K562 (cell line): ENCODE results near the gene SDHAF1. TPM values are rescaled to one million over a fixed set of nuclear protein-coding genes. Genes with fewer than 3 reads are reported as not detected.

Experiments
- ATAC-seq: fragments of 200-7000 bp; cut with Tn5 transposase; 3 replicates; pipeline ENCODE4 v1.9.1; 2020; ENCODE audit warnings: moderate library complexity
- BruUV-seq: library from RNA; stranded (reverse); fragments of 400-500 nt; replicated peaks from 2 replicates; lab custom pipeline; 2021; lab: Mats Ljungman, UMichigan
- CTCF ChIA-PET: fragments of 300-600 bp; formaldehyde crosslinking; extraction: SDS; loops from one replicate; lab custom pipeline; 2021; ENCODE audit warnings: low intra/inter-chr PET ratio; lab: Yijun Ruan, JAX
- POLR2A ChIA-PET: fragments of 300-600, 350-650 bp; sonication (Branson Sonifier 250); formaldehyde crosslinking; extraction: SDS; loops from one replicate; lab custom pipeline; 2021; ENCODE audit warnings: antibody characterized with exemption, inconsistent platforms; lab: Yijun Ruan, JAX
- DNase-seq, 4 experiments: peaks; one replicate each; pipeline versions ENCODE4 v3.0.0 to v3.0.0-alpha.2; 2011 to 2018; ENCODE audit warnings: low spot score in 3 of 4, mixed read lengths in 3 of 4; ENCODE audit errors: extremely low read depth in 1 of 4
- FAIRE-seq: peaks from 2 replicates; lab custom pipeline; 2011; peaks lifted over from hg19 to GRCh38; lab: Jason Lieb, UNC
- H2AFZ ChIP-seq: 2 replicates; pipeline ENCODE4 v1.6.0; 2011; ENCODE audit warnings: low read depth, low read length, control low read depth, inconsistent platforms
- H3K27ac ChIP-seq: fragments of 200-600 bp; 3 replicates; pipeline ENCODE4 v1.8.0; 2011; ENCODE audit warnings: low read depth, mild to moderate bottlenecking, control low read depth, inconsistent platforms, low read length, moderate library complexity, mixed read lengths; ENCODE audit errors: extremely low read depth
- H3K27me3 ChIP-seq, 2 experiments: fragments of 300-600 bp in 1 of 2; 2 replicates in 1 of 2; 3 replicates in 1 of 2; pipeline versions ENCODE4 v1.6.0 to v1.8.0; 2011; ENCODE audit warnings: inconsistent platforms in 2 of 2, low read length in 2 of 2, mild to moderate bottlenecking in 1 of 2, mixed read lengths in 1 of 2, moderate library complexity in 1 of 2; ENCODE audit not compliant: control insufficient read depth in 2 of 2, insufficient read depth in 2 of 2
- H3K36me3 ChIP-seq: fragments of 300-600 bp; 3 replicates; pipeline ENCODE4 v1.8.0; 2011; ENCODE audit warnings: mild to moderate bottlenecking, low read length, inconsistent platforms; ENCODE audit not compliant: control insufficient read depth, insufficient read depth
- H3K4me1 ChIP-seq, 2 experiments: fragments of 200-600 bp in 1 of 2; replicated peaks in 1 of 2; 2 replicates in 1 of 2; 3 replicates in 1 of 2; pipeline versions ENCODE4 v1.5.1 to v1.8.0; 2011; ENCODE audit warnings: inconsistent platforms in 2 of 2, low read length in 2 of 2, mild to moderate bottlenecking in 1 of 2, mixed read lengths in 1 of 2, moderate library complexity in 1 of 2; ENCODE audit not compliant: control insufficient read depth in 2 of 2, insufficient read depth in 2 of 2
- H3K4me2 ChIP-seq: 2 replicates; pipeline ENCODE4 v1.6.1; 2011; ENCODE audit warnings: low read length, control low read depth, inconsistent platforms, mixed read lengths; ENCODE audit not compliant: insufficient read depth
- H3K4me3 ChIP-seq: fragments of 200-600 bp; sonication (generic), shearing (Covaris generic); 2 replicates; pipeline ENCODE4 v1.5.1; 2016; ENCODE audit warnings: control low read depth, inconsistent platforms
- H3K79me2 ChIP-seq: fragments of 200-600 bp; 3 replicates; pipeline ENCODE4 v1.8.0; 2011; ENCODE audit warnings: low read length, inconsistent platforms; ENCODE audit not compliant: control insufficient read depth, insufficient read depth
- H3K9ac ChIP-seq, 2 experiments: 2 replicates each; pipeline versions ENCODE4 v1.6.0 to v1.6.1; 2011; ENCODE audit warnings: low read depth in 2 of 2, low read length in 2 of 2, control low read depth in 1 of 2, inconsistent platforms in 1 of 2, mild to moderate bottlenecking in 1 of 2, mixed read lengths in 1 of 2; ENCODE audit not compliant: insufficient read depth in 1 of 2
- H3K9me1 ChIP-seq: one replicate; pipeline ENCODE4 v1.6.0; 2011; ENCODE audit warnings: inconsistent platforms, mild to moderate bottlenecking, low read length, moderate library complexity; ENCODE audit not compliant: control insufficient read depth, insufficient read depth
- H3K9me3 ChIP-seq: replicated peaks from 2 replicates; pipeline ENCODE4 v1.5.1; 2011; ENCODE audit warnings: low read depth, low read length, inconsistent platforms; ENCODE audit not compliant: control insufficient read depth, insufficient read depth
- H4K20me1 ChIP-seq: replicated peaks from 2 replicates; pipeline ENCODE4 v1.6.1; 2011; ENCODE audit warnings: low read length, inconsistent platforms, mixed read lengths; ENCODE audit not compliant: control insufficient read depth, insufficient read depth
- ELF4 ChIP-seq: fragments of 450-650 bp; formaldehyde crosslinking; IDR thresholded peaks from 2 replicates; pipeline ENCODE4 v1.4.0; 2022; ENCODE audit warnings: missing genetic modification characterization
- HMGN3 ChIP-seq: IDR thresholded peaks from 2 replicates; pipeline ENCODE4 v1.6.1; 2011; ENCODE audit warnings: borderline replicate concordance, low read depth, mild to moderate bottlenecking, mixed read lengths, low read length; ENCODE audit not compliant: insufficient read length; ENCODE audit errors: extremely low read depth
- MYC ChIP-seq, 2 experiments: fragments of 250-450 bp in 1 of 2; sonication (Bioruptor Pico) in 1 of 2; IDR thresholded peaks; 2 replicates each; pipeline versions ENCODE4 v1.5.1 to v1.6.1; 2012 to 2021; ENCODE audit warnings: low read depth in 2 of 2, borderline replicate concordance in 1 of 2, improper control_type of control experiment in 1 of 2, low read length in 1 of 2, mild to moderate bottlenecking in 1 of 2, moderate library complexity in 1 of 2
- NONO ChIP-seq, 2 experiments: fragments of 200-400 bp in 1 of 2; fragments of 450-650 bp in 1 of 2; formaldehyde crosslinking in 1 of 2; IDR thresholded peaks; 2 replicates each; pipeline ENCODE4 v1.6.1; 2017; ENCODE audit warnings: low read depth in 2 of 2, mild to moderate bottlenecking in 2 of 2, moderate library complexity in 2 of 2, low read length in 1 of 2
- POLR2G ChIP-seq: fragments of 200-400 bp; formaldehyde crosslinking; IDR thresholded peaks from 2 replicates; pipeline ENCODE4 v1.6.1; 2017; ENCODE audit warnings: low read depth, mild to moderate bottlenecking, antibody characterized with exemption, low read length, moderate library complexity
- RAD51 ChIP-seq: fragments of 450-650 bp; IDR thresholded peaks from 2 replicates; pipeline ENCODE4 v1.7.1; 2016; ENCODE audit warnings: low read depth, mild to moderate bottlenecking, borderline replicate concordance
- RBFOX2 ChIP-seq: fragments of 200-400 bp; formaldehyde crosslinking; IDR thresholded peaks from 2 replicates; pipeline ENCODE4 v1.6.1; 2017; ENCODE audit warnings: low read depth, mild to moderate bottlenecking, low read length, moderate library complexity
- RBM25 ChIP-seq: fragments of 200-400 bp; formaldehyde crosslinking; IDR thresholded peaks from 2 replicates; pipeline ENCODE4 v1.6.1; 2018; ENCODE audit warnings: low read length, low read depth, moderate library complexity; ENCODE audit not compliant: severe bottlenecking
- U2AF2 ChIP-seq: fragments of 200-400 bp; formaldehyde crosslinking; optimal IDR thresholded peaks from 2 replicates; pipeline ENCODE3; 2017; ENCODE audit warnings: low read depth, mild to moderate bottlenecking, low read length
- ZNF232 ChIP-seq: sonication (generic); formaldehyde crosslinking; IDR thresholded peaks from 2 replicates; pipeline ENCODE4 v1.8.0; 2022; ENCODE audit warnings: mild to moderate bottlenecking, missing genetic modification reagents
- ZNF41 ChIP-seq: fragments of 250-450 bp; sonication (Bioruptor Pico); conservative IDR thresholded peaks from 2 replicates; pipeline ENCODE4 v1.4.0; 2020; ENCODE audit warnings: mild to moderate bottlenecking
- ZNF655 ChIP-seq: fragments of 250-450 bp; sonication (Bioruptor Pico); IDR thresholded peaks from 2 replicates; pipeline ENCODE4 v1.5.0; 2021
- ZNF707 ChIP-seq: fragments of 250-450 bp; sonication (Bioruptor Pico); conservative IDR thresholded peaks from 2 replicates; pipeline ENCODE4 v1.8.0; 2022; ENCODE audit warnings: inconsistent platforms, mild to moderate bottlenecking, moderate library complexity
- WGBS: fragments of 100-300 bp; shearing (Covaris generic); methylation state at CpG from one replicate; pipeline ENCODE4 v1.1.6; 2016; ENCODE audit warnings: low coverage, mixed read lengths; ENCODE audit not compliant: insufficient coverage; ENCODE audit errors: missing lambda C conversion rate; 5-methylcytosine and 5-hydroxymethylcytosine counted together
- in situ Hi-C: fragments of 300-500 bp; cut with MboI; formaldehyde crosslinking; loops from 4 replicates; pipeline ENCODE4 v1.15.0; 2018; ENCODE audit warnings: inconsistent platforms, mixed read lengths
- intact Hi-C: fragments of 100-400 bp; cut with micrococcal nuclease; formaldehyde crosslinking; loops from 2 replicates; pipeline ENCODE4 v1.14.2; 2022
- polyA plus RNA-seq, 8 experiments: library from polyadenylated mRNA; depleted of rRNA in 4 of 8; stranded (reverse) in 5 of 8; unstranded in 3 of 8; fragments of >200 nt; fragmentation: Nextera tagmentation in 2 of 8; fragmentation: Illumina TruSeq in 1 of 8; extraction: Ambion mirVana in 2 of 8; extraction: Trizol in 1 of 8; gene quantifications; 2 replicates each; pipeline versions ENCODE4 v1.2.1 to v1.2.3, GENCODE V29; 2011 to 2014; ENCODE audit warnings: inconsistent platforms in 1 of 8, missing spikeins in 1 of 8
- total RNA-seq, 7 experiments: library from RNA; depleted of rRNA in 6 of 7; stranded (reverse); fragments of >200 nt in 6 of 7; fragmentation: Illumina TruSeq in 2 of 7; extraction: Trizol in 2 of 7; gene quantifications; 2 replicates each; pipeline versions ENCODE4 v1.2.1 to v1.2.3, GENCODE V29; 2011 to 2021; ENCODE audit warnings: low replicate concordance in 1 of 7

The SDHAF1 gene
- total and polyA plus RNA-seq, 9 of the 15 experiments (the other 6 are each of a cell fraction or from before 2014, with no cell fraction given) = 0.42 to 55.7 (median 18.8) TPM

DNA sequence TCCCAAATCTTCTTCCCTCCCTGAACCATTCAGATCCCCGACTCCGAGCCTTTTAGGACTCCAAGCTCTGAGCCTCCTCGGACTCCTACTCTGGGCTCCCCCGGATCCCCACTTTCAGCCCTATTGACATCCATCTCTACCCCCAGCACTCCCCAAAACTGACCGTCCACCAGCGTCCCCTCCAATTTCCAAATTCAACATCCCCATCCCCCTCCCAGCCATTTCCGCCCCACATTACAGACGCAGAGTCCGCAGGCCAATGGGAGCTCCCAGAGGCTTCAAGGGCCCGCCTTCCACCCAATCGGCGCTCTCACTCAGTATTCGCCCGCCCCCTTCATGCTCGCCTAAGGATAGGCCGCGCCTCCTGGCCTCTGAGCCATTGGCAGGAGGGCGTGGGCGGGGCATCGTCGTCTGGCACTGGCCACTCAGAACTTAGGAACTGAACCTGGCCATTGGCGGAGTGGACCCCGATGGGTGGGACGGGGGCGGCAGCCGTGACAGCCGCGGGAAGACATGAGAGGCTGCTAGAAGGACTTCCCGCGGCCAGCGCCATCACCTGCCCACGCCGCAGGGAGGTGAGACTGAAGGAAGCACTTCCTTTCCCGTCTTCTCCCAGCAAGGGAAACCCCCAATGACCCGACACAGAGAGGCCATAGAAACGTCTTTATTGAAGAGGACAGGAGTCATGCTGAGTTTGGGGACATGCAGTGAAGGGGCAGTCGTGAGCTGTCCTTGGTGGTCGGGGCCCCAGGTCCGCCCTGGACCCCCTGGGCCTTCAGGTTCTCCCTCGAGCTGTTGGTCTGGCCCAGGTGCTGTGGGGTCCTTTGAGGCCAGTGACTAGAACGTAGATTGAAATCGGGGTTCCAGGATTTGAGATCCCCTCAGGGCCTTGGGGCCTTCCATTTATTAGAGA is 19.3 kb downstream of the SDHAF1 start, which contains the start of gene ALKBH6 (continued):
- TF ChIP-seq ZNF707 (no peak), U2AF2 (no peak), ELF4 (peak; percentile 85), ZNF41 (CRISPR knock-in tag) (no peak), MYC (IDR thresholded peaks at IDR 0.05; ENCODE audit: low read depth, low read length) (peak; percentile 83), MYC (CRISPR knock-in tag; IDR thresholded peaks at IDR 0.05; ENCODE audit: borderline replicate concordance, low read depth) (no peak), RAD51 (no peak), NONO (IDR thresholded peaks at IDR 0.05; ENCODE audit: low read depth in 2 of 2, low read length in 1 of 2) (no peak), ZNF232 (no peak)
- TF ChIP-seq, all 486 proteins: peak for 90

DNA sequence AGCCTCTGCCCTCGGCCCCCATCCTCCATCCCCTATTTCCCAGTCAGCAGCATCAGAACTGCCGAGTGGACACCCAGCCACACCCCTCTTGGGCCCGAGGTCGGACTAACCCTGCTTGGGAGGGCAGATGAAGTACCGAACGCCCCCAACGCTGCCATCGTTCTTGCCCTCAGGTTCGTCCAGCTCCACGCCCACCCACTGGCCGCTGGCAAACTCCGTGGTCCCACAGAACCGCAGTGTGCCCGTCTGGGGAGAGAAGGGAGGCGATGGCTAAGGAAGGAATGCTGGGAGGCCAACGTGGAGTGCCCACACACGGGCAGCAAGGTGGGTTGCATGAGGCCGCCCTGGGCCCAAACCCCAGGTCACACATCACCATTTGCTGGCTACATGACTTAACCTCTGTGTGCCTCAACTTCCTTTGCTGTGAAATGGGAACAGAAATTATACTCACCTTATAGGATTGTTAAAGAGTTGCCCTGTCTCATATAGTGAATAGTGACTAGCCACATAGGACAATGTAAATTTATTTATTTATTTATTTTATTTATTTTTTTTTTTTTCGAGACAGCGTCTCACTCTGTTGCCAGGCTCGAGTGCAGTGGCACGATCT is 24.2 kb downstream of the SDHAF1 start:
- in situ Hi-C loops (no loop called here), intact Hi-C loops (no loop called here)
- Histone ChIP-seq H3K36me3 (peaks cover 45% of the 10 kb centered on the region; the same call in 2 of the 3 replicates), H3K4me1 (peaks cover 6 to 23% of the 10 kb centered on the region in 2 experiments; a peak in 4 of 5 replicates), H3K4me2 (no peak overlapping the region), H3K9me1 (no peaks in the 10 kb centered on the region), H3K27me3 (no peaks in the 10 kb centered on the region), H4K20me1 (no peaks in the 10 kb centered on the region), H3K4me3 (no peak overlapping the region), H2AFZ (no peak overlapping the region)
- 96% methylated on average over 16 of the region's 22 CpGs for WGBS
- CTCF ChIA-PET = no interaction called here
- peak; percentile 47; the same call in 1 of the 2 replicates for TF ChIP-seq RBFOX2
- no peak for TF ChIP-seq HMGN3
- TF ChIP-seq ZNF655 (CRISPR knock-in tag) = no peak
- peak; percentile 63; the same call in 1 of the 2 replicates for TF ChIP-seq POLR2G
- TF ChIP-seq RBM25 = peak; percentile 64
- TF ChIP-seq, all 486 proteins: peak for 3
- POLR2A ChIA-PET = no interaction called here
- no peak for FAIRE-seq
- DNase-seq = no peak
- no peak for ATAC-seq
- Histone ChIP-seq H3K79me2 (peaks cover 18% of the 10 kb centered on the region), H3K9me3 (no peaks in the 10 kb centered on the region), H3K27ac (no peak overlapping the region), H3K9ac (no peak overlapping the region)
- BruUV-seq = no TSS peak
